ENCODE results near the gene SEPSECS. TPM values are rescaled to one million over a fixed set of nuclear protein-coding genes. Genes with fewer than 3 reads are reported as not detected.

The SEPSECS gene
- total and polyA plus RNA-seq, 2 donors (not counting 3 experiments of a cell fraction or from before 2014, with no cell fraction given), result 2.8 to 8.3 TPM

- no peak overlapping the region for H3K4me3 ChIP-seq (replicated peaks in 1 of 3; ENCODE audit: insufficient read depth in 1 of 3, low read depth in 1 of 3, low read length in 3 of 3)
- H3K9me3 ChIP-seq (replicated peaks; ENCODE audit: control insufficient read depth, insufficient read depth, low read length), result no peaks in the 10 kb centered on the region
- intact Hi-C loops (cut with micrococcal nuclease) (no loop called here), dilution Hi-C loops (cut with MboI; ENCODE audit: extremely low pct_ligation_motif_present, low sequenced_read_pairs) (no loop called here)
- no TSS peak for BruUV-seq (replicated peaks)
- ChIA-PET POLR2A (no interaction called here), CTCF (interaction anchor here (1.0 to 1.5 kb wide), 3 partner anchors 32 to 190 kb away, joined by 3 to 5 read pairs (median 3); no protein-coding TSS in a partner anchor)
- H3K79me2 ChIP-seq (ENCODE audit: control insufficient read depth, insufficient read depth, low read length), result no peaks in the 10 kb centered on the region
- TF ChIP-seq GATA2 (IDR thresholded peaks at IDR 0.05; ENCODE audit: insufficient read depth, insufficient read length, low read depth, low read length) (no peak), JUN (IDR thresholded peaks at IDR 0.05; ENCODE audit: borderline replicate concordance, insufficient read depth, insufficient read length, low read depth) (no peak), CTCF (IDR thresholded peaks at IDR 0.05; ENCODE audit: extremely low read depth in 1 of 2, insufficient read depth in 1 of 2, low read depth in 1 of 2, low read length in 2 of 2) (no peak), POLR2A (IDR thresholded peaks at IDR 0.05; ENCODE audit: low read depth, low read length) (no peak), MYC (IDR thresholded peaks at IDR 0.05; ENCODE audit: low read depth, low read length) (no peak)
- H3K9me1 ChIP-seq (replicated peaks; ENCODE audit: control insufficient read depth, extremely low read depth, insufficient read depth, low read length), result no peaks in the 10 kb centered on the region
- no peak overlapping the region for H3K9ac ChIP-seq (replicated peaks; ENCODE audit: extremely low read depth, insufficient read depth, low read length)
- peaks cover 16% of the 10 kb centered on the region for H3K4me1 ChIP-seq (ENCODE audit: control insufficient read depth, extremely low read depth, insufficient read depth, low read length)
- no peaks in the 10 kb centered on the region for H3K27me3 ChIP-seq (ENCODE audit: control insufficient read depth in 2 of 2, insufficient read depth in 2 of 2, low read length in 2 of 2)
- H3K4me2 ChIP-seq (ENCODE audit: insufficient read depth, low read length), result no peak overlapping the region
- DNase-seq (ENCODE audit: low read depth, low spot score), result no peak
- no peak overlapping the region for H2AFZ ChIP-seq (ENCODE audit: low read depth, low read length)
- FAIRE-seq, result no peak
- H3K36me3 ChIP-seq (ENCODE audit: control insufficient read depth in 2 of 2, extremely low read depth in 1 of 2, insufficient read depth in 2 of 2, low read length in 2 of 2), result no peaks in the 10 kb centered on the region
- no peaks in the 10 kb centered on the region for H4K20me1 ChIP-seq (replicated peaks; ENCODE audit: control insufficient read depth, extremely low read depth, insufficient read depth, low read length)
- no peak overlapping the region for H3K27ac ChIP-seq (ENCODE audit: insufficient read depth, low read depth, low read length)
Observed at GRCh38 chr4:25177147-25177546, 16.9 kb upstream of the SEPSECS start.

GRCh38 chr4:25174674-25175073, 14.4 kb upstream of the SEPSECS start:
- Histone ChIP-seq H3K4me1 (ENCODE audit: control insufficient read depth, extremely low read depth, insufficient read depth, low read length) (peaks cover 16% of the 10 kb centered on the region), H3K9me3 (replicated peaks; ENCODE audit: control insufficient read depth, insufficient read depth, low read length) (no peaks in the 10 kb centered on the region), H3K9ac (replicated peaks; ENCODE audit: extremely low read depth, insufficient read depth, low read length) (no peak overlapping the region), H3K27me3 (ENCODE audit: control insufficient read depth in 2 of 2, insufficient read depth in 2 of 2, low read length in 2 of 2) (no peaks in the 10 kb centered on the region), H3K27ac (ENCODE audit: insufficient read depth, low read depth, low read length) (no peak overlapping the region), H3K36me3 (ENCODE audit: control insufficient read depth in 2 of 2, extremely low read depth in 1 of 2, insufficient read depth in 2 of 2, low read length in 2 of 2) (no peaks in the 10 kb centered on the region), H4K20me1 (replicated peaks; ENCODE audit: control insufficient read depth, extremely low read depth, insufficient read depth, low read length) (no peaks in the 10 kb centered on the region), H2AFZ (ENCODE audit: low read depth, low read length) (no peak overlapping the region), H3K79me2 (ENCODE audit: control insufficient read depth, insufficient read depth, low read length) (no peaks in the 10 kb centered on the region), H3K9me1 (replicated peaks; ENCODE audit: control insufficient read depth, extremely low read depth, insufficient read depth, low read length) (no peaks in the 10 kb centered on the region), H3K4me3 (replicated peaks in 1 of 3; ENCODE audit: insufficient read depth in 1 of 3, low read depth in 1 of 3, low read length in 3 of 3) (no peak overlapping the region), H3K4me2 (ENCODE audit: insufficient read depth, low read length) (no peak overlapping the region)
- BruUV-seq (replicated peaks), result no TSS peak
- FAIRE-seq (no peak), DNase-seq (ENCODE audit: low read depth, low spot score) (no peak)
- TF ChIP-seq MAX (IDR thresholded peaks at IDR 0.05; ENCODE audit: insufficient read depth, insufficient read length) (no peak), CTCF (IDR thresholded peaks at IDR 0.05; ENCODE audit: extremely low read depth in 1 of 2, insufficient read depth in 1 of 2, low read depth in 1 of 2, low read length in 2 of 2) (no peak), EZH2 (IDR thresholded peaks at IDR 0.05; ENCODE audit: borderline replicate concordance, low read depth, low read length, severe bottlenecking) (no peak), MYC (IDR thresholded peaks at IDR 0.05; ENCODE audit: low read depth, low read length) (no peak), FOS (IDR thresholded peaks at IDR 0.05; ENCODE audit: borderline replicate concordance, insufficient read depth, low read length) (no peak), POLR2AphosphoS5 (IDR thresholded peaks at IDR 0.05; ENCODE audit: insufficient read depth, low read depth, low read length) (no peak), POLR2A (IDR thresholded peaks at IDR 0.05; ENCODE audit: low read depth, low read length) (no peak), JUN (IDR thresholded peaks at IDR 0.05; ENCODE audit: borderline replicate concordance, insufficient read depth, insufficient read length, low read depth) (no peak), GATA2 (IDR thresholded peaks at IDR 0.05; ENCODE audit: insufficient read depth, insufficient read length, low read depth, low read length) (no peak)
- CTCF ChIA-PET, result no interaction called here
- intact Hi-C loops (cut with micrococcal nuclease) (no loop called here), dilution Hi-C loops (cut with MboI; ENCODE audit: extremely low pct_ligation_motif_present, low sequenced_read_pairs) (no loop called here)
- POLR2A ChIA-PET, result no interaction called here
